ENCODE results near the gene IL1R2. TPM values are rescaled to one million over a fixed set of nuclear protein-coding genes. Genes with fewer than 3 reads are reported as not detected.

Gene IL1R2
- total RNA-seq, 4 donors from 2014 or later: 55.3 to 103 (median 80.7) TPM

DNA sequence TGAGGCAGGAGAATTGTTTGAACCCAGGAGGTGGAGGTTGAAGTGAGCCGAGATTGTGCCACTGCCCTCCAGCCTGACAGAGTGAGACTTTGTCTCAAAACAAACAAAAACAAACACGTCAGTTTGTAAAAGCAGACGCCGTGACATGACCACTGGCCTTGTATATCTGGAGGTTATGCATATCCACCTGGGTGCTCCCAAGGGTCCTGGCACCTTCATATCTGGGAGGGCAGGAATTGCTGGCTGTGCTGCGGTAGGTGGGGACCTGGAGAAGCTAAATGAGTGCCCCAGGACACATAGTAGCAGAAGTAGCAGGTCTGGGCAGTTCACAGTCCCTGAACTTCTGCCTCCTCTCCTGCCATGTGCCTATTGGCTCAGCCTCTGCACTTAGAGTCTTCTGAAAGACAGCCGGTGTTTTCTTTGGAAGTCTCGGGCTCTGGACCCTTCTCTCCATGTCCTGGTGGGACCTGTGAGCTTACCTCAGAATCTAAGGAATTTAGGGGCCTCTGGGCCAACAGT is 30.9 kb upstream of the IL1R2 start:
- DNase-seq (ENCODE audit: low spot score in 2 of 2): no peak
- H3K27me3 ChIP-seq: no peaks in the 10 kb centered on the region
- WGBS: 42% methylated on average over 7 of the region's 7 CpGs
- no peaks in the 10 kb centered on the region for H3K36me3 ChIP-seq
- H3K4me1 ChIP-seq: peaks cover 65% of the 10 kb centered on the region
- TF ChIP-seq EP300 (IDR thresholded peaks at IDR 0.05) (no peak), POLR2AphosphoS5 (IDR thresholded peaks at IDR 0.05) (no peak), POLR2A (IDR thresholded peaks at IDR 0.05) (no peak)
- TF ChIP-seq, protein P1, sequence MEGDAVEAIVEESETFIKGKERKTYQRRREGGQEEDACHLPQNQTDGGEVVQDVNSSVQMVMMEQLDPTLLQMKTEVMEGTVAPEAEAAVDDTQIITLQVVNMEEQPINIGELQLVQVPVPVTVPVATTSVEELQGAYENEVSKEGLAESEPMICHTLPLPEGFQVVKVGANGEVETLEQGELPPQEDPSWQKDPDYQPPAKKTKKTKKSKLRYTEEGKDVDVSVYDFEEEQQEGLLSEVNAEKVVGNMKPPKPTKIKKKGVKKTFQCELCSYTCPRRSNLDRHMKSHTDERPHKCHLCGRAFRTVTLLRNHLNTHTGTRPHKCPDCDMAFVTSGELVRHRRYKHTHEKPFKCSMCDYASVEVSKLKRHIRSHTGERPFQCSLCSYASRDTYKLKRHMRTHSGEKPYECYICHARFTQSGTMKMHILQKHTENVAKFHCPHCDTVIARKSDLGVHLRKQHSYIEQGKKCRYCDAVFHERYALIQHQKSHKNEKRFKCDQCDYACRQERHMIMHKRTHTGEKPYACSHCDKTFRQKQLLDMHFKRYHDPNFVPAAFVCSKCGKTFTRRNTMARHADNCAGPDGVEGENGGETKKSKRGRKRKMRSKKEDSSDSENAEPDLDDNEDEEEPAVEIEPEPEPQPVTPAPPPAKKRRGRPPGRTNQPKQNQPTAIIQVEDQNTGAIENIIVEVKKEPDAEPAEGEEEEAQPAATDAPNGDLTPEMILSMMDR (IDR thresholded peaks at IDR 0.05): no peak
- H3K9me3 ChIP-seq: no peaks in the 10 kb centered on the region
- peak overlapping the region; percentile 88 for H3K27ac ChIP-seq
- H3K4me3 ChIP-seq: no peak overlapping the region

DNA sequence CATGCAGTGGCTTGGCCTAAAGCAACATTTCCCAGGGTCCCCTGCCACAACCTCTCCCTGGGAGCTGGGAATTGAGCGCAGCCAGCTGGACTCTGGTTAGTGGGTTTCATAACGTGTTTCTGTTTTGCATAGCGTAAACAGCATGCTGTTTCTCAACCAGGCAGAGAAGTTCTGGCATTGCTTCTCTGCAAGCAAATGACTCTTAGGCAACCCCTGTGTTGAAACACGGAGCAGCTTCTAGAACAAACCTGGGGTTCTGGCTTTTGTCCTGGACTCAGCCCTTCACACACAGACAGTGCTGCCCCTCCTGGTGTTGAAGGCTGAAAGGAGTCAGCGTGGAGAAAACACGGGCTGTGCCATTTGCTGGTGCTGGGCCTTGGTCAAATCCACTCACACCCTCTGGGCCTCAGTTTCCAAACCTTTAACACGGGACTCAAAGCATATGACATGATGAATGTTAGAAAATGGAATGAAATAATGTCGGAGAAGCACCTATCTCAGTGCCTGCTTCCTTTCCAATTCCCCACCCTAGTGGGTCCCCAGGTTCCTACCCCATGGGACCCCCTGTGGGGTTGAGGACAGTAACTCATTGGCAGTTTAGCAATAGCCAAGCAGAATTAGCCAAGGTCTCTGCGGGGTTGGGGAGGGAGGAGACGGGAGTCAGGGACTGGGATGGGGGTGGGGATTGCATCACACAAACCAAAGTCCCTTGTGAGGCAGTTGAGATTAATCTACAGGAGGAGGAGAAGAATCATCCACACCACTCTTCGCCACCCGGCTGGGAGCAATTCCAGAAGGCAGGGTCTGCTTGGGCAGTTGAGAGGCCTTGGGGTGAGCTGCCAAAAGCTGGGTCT is 30.2 kb upstream of the IL1R2 start:
- TF ChIP-seq, protein P1 (IDR thresholded peaks at IDR 0.05): peak; percentile 9 to 27
- TF ChIP-seq EP300 (IDR thresholded peaks at IDR 0.05) (no peak), POLR2A (IDR thresholded peaks at IDR 0.05) (no peak), POLR2AphosphoS5 (IDR thresholded peaks at IDR 0.05) (peak; percentile 88 to 98 (median 95))
- H3K9me3 ChIP-seq: no peaks in the 10 kb centered on the region
- H3K27ac ChIP-seq: peak overlapping the region; percentile 88
- DNase-seq (ENCODE audit: low spot score in 2 of 2): peak; percentile 92
- no peaks in the 10 kb centered on the region for H3K36me3 ChIP-seq
- WGBS: 27% methylated on average over 11 of the region's 12 CpGs
- no peaks in the 10 kb centered on the region for H3K27me3 ChIP-seq
- H3K4me1 ChIP-seq: peaks cover 63% of the 10 kb centered on the region
- H3K4me3 ChIP-seq: peak overlapping the region; percentile 13

DNA sequence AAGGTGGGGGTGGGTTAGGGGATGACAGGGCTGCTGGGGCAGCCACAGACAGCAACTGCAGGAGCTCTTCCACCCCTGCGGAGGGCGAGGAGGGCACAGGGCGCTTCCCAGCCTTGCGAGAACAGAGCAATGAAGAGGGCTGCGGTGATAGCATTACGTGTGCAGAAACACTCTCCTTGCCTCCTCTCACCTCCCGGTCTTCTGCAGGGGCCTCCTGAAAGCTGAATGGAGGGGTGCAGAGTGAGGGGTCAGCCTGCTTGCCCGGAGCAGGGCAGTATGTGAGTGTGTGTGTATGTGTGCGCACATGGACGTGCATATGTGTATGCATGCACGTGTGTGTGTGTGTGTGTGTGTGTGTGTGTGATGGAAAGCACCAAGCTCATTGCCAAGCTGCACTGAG is 29.5 kb upstream of the IL1R2 start:
- Histone ChIP-seq H3K4me3 (peak overlapping the region; percentile 13), H3K36me3 (no peaks in the 10 kb centered on the region), H3K9me3 (no peaks in the 10 kb centered on the region), H3K4me1 (peaks cover 64% of the 10 kb centered on the region), H3K27me3 (no peaks in the 10 kb centered on the region), H3K27ac (peak overlapping the region; percentile 88)
- TF ChIP-seq POLR2AphosphoS5 (IDR thresholded peaks at IDR 0.05): no peak
- no peak for DNase-seq (ENCODE audit: low spot score in 2 of 2)
- WGBS: 55% methylated on average over 11 of the region's 11 CpGs

DNA sequence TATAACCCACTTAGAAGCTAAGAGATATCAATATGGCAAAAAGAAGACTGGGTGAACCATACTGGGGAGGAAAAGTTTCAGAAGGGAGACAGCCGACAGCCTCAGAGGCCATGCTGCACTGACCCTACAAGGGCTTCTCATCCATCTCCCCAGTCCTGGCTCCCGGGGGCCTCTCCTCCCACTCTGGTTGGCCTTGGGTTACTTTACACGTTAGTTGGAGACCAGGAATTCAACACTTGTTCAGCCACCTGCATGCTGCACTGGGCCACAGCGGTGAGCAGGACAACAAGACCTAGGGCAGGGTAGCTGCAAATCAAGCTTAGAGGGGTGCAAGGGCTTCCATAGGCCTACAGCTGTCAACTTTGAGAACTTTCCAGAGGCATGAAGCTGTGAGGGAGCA is 28.6 kb upstream of the IL1R2 start:
- peaks cover 66% of the 10 kb centered on the region for H3K4me1 ChIP-seq

DNA sequence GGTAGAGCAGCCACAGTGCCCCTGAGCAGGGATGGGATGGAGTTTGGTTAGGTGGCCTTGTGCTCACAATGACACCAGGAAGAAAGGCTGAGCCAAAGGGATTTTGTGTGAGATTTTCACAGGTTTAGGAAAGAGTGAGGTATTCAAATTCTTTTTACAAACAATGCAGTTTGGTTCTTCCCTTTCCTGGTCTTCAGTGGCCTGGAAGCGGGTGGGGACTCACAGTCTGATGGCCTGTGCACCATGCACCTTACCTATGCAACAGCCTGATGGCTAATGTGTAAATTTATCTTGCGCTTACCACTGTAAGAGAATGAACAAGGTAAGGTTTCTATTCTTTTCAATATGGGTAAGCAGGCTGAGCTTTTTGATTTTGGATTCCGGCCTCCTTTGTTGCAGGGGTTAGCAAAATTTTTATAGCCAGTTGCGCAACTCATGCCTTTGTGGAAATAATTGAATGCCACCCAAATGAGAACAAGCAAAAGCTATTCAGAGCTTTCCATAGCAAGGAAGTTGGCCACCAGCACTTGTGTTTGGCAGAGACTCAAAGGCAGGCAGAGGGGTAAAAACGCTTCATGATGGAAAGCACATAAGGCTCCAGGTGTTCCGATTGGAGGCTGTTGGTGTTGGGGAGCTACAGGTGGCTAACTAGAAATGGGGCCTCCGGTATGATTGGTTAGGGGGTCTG is 23.8 kb upstream of the IL1R2 start:
- H3K36me3 ChIP-seq: no peaks in the 10 kb centered on the region
- DNase-seq (ENCODE audit: low spot score in 2 of 2): no peak
- no peaks in the 10 kb centered on the region for H3K9me3 ChIP-seq
- H3K27me3 ChIP-seq: no peaks in the 10 kb centered on the region
- peaks cover 33% of the 10 kb centered on the region for H3K4me1 ChIP-seq
- H3K27ac ChIP-seq: peak overlapping the region; percentile 32
- TF ChIP-seq, protein P1 (IDR thresholded peaks at IDR 0.05): no peak
- TF ChIP-seq EP300 (IDR thresholded peaks at IDR 0.05) (no peak), POLR2AphosphoS5 (IDR thresholded peaks at IDR 0.05) (no peak), POLR2A (IDR thresholded peaks at IDR 0.05) (no peak)
- H3K4me3 ChIP-seq: no peak overlapping the region
- WGBS: 41% methylated on average over 7 of the region's 7 CpGs

More for the DNA sequence above, 28.6 kb upstream of the IL1R2 start:
- no peak for DNase-seq (ENCODE audit: low spot score in 2 of 2)
- peak overlapping the region; percentile 88 for H3K27ac ChIP-seq
- no peaks in the 10 kb centered on the region for H3K9me3 ChIP-seq
- 82% methylated on average over 4 of the region's 4 CpGs for WGBS
- H3K36me3 ChIP-seq: no peaks in the 10 kb centered on the region
- H3K4me3 ChIP-seq: no peak overlapping the region
- no peak for TF ChIP-seq POLR2A (IDR thresholded peaks at IDR 0.05)
- no peaks in the 10 kb centered on the region for H3K27me3 ChIP-seq

DNA sequence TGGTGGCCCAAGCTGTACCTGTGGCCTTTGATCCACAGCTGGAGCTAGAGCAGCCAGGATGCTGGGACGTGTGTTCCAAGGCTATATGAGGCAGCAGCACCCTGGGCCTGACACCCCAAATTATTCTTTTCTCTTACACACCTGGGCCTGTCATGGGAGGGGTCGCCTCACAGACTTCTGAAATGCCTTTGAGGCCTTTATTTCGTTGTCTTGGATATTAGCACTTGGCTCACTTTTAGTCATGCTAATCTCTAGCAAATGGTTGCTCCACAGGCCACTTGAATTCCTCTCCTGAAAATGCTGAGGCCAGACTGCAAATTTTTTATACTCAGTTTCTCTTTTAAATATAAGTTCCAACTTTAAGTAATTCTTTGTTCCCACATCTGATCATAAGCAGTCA is 22.0 kb upstream of the IL1R2 start:
- TF ChIP-seq EP300 (IDR thresholded peaks at IDR 0.05) (no peak), POLR2AphosphoS5 (IDR thresholded peaks at IDR 0.05) (no peak), POLR2A (IDR thresholded peaks at IDR 0.05) (no peak)
- TF ChIP-seq, protein P1 (IDR thresholded peaks at IDR 0.05): no peak
- H3K4me3 ChIP-seq: no peak overlapping the region
- no peaks in the 10 kb centered on the region for H3K27me3 ChIP-seq
- WGBS: 83% methylated on average over 3 of the region's 3 CpGs
- DNase-seq (ENCODE audit: low spot score in 2 of 2): no peak
- no peaks in the 10 kb centered on the region for H3K36me3 ChIP-seq
- H3K27ac ChIP-seq: no peak overlapping the region
- no peaks in the 10 kb centered on the region for H3K9me3 ChIP-seq
- H3K4me1 ChIP-seq: peaks cover 32% of the 10 kb centered on the region

All from suprapubic skin (tissue), 4 donors.